Stimulated activated CD4-positive, alpha-beta T cell treated with anti-CD3 and anti-CD28 coated beads, Interleukin-1b, Interleukin-23, amount 100 ng/mL, for 4 hours (primary cell): ENCODE results near the gene DISP3.

Experiments used
- DNase-seq, 2 donors: peaks; one replicate each; pipeline ENCODE4 v3.0.0-alpha.2; 2020; ENCODE audit warnings: low read depth in 2 of 2

The DISP3 gene

DNA sequence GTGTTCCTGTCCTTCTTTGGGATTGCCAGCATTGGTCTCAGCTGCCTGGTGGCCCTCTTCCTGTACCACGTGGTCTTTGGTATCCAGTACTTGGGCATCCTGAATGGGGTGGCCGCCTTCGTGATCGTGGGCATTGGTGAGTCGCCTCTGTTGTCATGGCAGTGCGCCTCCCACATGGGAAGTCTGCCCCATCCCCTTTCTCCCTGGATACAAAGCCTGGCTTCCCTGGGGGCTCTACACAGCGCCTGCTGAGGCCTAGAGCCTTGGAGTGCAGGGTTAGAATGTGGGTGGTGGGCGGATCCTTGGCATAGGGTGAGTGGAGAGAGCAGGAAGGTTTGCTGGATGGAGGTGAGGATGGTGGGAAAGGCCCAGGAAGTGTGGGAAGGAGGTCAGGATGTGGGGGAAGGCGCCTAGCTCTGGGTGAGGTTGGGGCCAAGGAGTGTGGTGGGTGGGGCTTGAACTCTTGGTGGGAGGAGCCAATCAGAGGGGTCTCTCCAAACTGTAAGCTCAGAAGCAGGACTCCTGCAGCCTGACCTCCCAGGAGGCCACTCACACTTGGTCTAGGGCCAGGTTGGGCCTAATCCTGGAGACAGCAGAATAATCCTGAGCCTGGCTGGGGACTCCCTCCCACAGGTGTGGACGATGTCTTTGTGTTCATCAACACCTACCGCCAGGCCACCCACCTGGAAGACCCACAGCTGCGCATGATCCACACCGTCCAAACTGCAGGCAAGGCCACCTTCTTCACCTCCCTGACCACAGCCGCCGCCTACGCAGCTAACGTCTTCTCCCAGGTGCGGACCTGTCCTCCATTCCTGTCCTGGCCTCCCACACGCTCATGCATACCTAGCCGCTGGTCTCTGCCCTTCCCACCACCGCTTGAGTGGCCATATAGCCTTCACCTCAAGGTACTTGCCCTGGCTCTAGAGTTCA, 36.7 kb downstream of the DISP3 start:
- no peak for DNase-seq

DNA sequence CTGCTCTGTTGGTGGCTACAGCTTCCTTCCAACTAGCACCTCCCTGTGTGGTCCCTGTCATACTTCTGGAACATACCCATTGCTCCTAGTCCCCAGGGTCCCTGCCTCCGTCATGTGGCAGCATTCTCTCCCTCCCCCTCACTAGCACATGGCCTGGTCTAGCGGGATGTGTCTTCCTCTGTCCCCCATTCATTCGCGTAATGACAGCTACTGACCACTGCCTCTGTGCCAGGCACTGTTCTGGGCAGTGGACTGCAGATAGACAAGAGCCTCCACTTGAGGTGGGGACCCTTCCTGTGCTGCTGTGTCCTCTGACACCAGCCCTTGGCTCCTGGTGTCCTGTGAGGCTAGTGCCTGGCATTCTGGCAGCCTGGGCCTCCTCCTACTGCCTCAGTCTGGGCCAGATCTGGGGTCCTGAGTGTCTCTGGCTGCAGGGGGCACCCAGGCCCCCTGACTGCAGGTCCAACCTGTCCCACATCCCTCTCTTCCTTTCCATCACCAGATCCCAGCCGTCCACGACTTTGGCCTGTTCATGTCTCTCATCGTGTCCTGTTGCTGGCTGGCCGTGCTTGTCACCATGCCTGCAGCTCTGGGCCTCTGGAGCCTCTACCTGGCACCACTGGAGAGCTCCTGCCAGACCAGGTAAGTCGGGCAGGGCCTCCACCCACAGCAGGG, 38.1 kb downstream of the DISP3 start:
- no peak for DNase-seq

GRCh38 chr1:11518016-11518701, 39.2 kb downstream of the DISP3 start:
- no peak for DNase-seq

DNA sequence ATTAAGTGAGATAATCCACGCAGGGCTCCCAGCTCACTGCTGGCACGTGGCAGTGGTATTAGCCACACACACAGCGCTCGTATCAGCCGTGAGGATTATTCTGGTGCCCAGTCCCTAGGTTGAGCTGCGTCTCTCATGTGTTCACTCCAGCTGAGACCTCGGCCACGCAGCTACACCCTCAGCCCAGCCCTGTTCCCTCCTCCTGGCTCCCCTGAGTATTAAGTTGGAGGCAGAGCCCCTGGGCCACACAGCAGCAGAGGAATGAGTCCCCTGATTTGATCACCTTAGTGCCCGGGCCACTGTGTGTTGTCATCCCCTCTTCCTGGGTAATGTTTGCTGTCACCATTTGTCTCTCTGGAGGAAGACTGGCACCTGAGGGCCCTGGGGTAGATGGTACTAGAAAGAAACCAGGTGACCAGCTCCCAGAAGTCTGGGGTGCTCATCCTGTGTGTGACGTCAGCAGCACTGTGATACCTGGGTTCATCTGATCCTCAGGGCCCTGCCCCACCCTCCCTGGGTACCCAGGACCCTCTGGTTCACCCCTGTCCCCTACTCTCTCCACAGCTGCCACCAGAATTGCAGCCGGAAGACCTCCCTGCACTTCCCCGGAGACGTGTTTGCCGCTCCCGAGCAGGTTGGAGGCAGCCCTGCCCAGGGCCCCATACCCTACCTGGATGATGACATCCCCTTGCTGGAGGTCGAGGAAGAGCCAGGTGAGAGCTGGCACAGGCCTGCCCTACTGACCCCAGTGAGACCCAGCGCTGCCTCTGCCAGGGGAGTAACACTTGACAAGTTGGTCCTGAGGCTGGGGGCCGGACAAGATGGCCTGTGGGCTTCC, 40.1 kb downstream of the DISP3 start:
- DNase-seq, result no peak

GRCh38 chr1:11519629-11520031, 40.7 kb downstream of the DISP3 start:
- no peak for DNase-seq

DNA sequence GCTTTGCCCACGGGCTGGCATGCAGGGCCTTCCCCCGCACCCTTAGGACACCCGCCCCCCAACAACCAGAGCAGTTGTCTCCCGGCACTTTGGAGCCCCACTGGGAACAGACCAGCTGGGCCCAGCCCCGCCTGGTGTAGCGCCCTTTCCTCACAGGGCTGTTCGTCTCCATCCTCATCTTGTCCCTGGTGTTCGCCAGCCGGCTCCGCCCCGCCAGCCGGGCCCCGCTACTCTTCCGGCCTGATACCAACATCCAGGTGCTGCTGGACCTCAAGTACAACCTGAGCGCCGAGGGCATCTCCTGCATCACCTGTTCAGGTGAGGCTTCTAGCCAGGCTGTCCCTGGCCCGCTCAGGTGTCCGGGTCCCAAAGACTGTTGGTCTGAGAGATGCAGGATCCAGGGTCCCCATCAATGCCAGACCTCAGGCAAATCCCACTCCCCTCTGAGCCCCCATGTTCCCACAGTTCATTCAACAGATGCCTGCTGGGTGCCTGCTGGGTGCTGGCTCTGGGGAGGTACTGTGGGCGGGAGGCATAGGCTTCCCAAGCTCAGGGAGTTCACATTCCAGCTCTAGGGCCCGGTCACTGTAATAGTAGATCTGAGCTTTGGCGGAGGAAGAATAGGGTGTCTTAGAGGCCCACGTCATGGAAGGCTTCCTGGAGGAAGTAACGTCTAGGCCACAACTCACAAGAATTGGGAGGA, 41.7 kb downstream of the DISP3 start:
- no peak for DNase-seq

- no peak for DNase-seq
Observed at GRCh38 chr1:11521582-11522399, 42.8 kb downstream of the DISP3 start.

DNA sequence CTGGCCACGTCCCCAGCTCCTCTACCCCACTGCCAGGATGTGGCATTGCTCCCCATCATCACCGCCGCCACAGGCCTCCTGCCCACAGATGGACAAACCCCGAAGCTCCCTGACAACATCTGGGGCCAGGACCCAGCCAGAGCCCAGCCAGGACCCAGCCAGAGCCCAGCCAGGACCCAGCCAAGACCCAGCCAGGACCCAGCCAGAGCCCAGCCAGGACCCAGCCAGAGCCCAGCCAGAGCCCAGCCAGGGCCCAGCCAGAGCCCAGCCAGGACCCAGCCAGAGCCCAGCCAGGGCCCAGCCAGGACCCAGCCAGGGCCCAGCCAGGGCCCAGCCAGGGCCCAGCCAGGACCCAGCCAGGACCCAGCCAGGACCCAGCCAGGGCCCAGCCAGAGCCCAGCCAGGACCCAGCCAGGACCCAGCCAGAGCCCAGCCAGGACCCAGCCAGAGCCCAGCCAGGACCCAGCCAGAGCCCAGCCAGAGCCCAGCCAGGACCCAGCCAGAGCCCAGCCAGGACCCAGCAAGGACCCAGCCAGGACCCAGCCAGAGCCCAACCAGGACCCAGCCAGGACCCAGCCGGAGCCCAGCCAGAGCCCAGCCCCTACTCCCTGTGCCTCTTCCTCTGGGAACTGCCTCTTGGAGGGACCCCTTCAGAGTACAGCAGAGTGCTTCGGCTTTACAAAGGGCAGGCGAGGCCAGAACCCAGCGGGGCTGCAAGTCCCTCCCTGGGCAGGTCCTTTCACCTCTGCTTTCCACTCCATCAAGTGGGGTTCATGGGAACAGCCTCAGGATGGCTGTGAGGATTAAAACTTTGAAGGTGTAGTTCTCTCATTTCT, 43.7 kb downstream of the DISP3 start:
- no peak for DNase-seq

DNA sequence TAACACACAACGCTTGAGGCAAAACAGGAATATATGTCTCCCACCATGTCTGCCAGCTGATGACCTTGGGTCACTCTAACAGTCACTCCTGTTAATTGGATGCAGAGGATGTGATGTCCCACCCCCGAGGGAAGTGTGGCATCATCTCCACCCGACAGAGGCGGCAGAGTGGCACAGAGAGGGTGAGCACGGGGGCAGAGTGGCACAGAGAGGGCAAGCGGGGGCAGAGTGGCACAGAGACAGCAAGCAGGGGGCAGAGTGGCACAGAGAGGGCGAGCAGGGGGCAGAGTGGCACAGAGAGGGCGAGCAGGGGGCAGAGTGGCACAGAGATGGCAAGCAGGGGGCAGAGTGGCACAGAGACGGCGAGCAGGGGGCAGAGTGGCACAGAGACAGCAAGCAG, 44.3 kb downstream of the DISP3 start:
- no peak for DNase-seq

- DNase-seq, result no peak
Observed at GRCh38 chr1:11523746-11524464, 45.0 kb downstream of the DISP3 start.

DNA sequence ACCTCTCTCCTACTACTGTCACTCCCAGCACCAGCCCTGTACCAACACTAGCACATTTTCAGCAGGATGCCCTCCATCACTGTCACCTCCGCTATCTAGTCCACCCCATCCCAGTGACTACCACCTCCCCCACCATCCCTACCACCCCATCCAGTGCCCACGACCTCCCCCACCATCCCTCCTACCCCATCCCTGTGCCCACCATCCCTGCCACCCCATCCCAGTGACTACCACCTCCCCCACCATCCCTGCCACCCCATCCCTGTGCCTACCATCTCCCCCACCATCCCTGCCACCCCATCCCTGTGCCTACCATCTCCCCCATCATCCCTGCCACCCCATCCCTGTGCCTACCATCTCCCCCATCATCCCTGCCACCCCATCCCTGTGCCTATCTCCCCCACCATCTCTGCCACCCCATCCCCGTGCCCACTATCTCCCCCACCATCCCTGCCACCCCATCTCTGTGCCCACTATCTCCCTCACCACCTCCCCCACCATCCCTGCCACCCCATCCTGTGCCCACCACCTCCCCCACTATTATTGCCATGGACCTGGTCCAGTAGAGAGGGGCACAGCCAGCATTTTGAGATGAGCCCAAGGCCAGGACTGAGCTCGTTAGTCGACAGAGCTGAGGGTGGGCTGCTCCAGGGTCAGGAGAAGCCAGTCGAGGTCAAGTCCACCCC, 45.7 kb downstream of the DISP3 start:
- DNase-seq, result no peak

- no peak for DNase-seq
Observed at GRCh38 chr1:11525151-11525505, 46.2 kb downstream of the DISP3 start.

DNA sequence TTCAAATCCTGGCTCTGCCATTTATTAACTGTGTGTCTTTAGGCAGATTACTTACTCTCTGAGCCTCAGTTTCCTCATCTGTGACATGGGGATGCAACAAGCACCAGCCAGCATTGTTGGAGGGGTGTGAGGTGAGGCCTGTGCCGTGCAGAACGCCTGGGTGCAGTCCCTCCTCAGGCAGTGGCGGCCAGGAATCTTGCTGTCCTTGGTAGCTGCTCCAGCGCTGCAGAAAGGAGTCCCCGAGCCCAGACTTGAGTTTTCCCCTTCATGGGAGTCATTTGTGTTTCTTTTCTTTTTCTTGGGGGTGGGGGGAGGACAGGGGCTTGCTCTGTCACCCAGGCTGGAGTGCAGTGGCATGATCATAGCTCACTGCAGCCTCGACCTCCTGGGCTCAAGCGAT, 46.6 kb downstream of the DISP3 start:
- no peak for DNase-seq

GRCh38 chr1:11526071-11526895, 47.3 kb downstream of the DISP3 start:
- no peak for DNase-seq

DNA sequence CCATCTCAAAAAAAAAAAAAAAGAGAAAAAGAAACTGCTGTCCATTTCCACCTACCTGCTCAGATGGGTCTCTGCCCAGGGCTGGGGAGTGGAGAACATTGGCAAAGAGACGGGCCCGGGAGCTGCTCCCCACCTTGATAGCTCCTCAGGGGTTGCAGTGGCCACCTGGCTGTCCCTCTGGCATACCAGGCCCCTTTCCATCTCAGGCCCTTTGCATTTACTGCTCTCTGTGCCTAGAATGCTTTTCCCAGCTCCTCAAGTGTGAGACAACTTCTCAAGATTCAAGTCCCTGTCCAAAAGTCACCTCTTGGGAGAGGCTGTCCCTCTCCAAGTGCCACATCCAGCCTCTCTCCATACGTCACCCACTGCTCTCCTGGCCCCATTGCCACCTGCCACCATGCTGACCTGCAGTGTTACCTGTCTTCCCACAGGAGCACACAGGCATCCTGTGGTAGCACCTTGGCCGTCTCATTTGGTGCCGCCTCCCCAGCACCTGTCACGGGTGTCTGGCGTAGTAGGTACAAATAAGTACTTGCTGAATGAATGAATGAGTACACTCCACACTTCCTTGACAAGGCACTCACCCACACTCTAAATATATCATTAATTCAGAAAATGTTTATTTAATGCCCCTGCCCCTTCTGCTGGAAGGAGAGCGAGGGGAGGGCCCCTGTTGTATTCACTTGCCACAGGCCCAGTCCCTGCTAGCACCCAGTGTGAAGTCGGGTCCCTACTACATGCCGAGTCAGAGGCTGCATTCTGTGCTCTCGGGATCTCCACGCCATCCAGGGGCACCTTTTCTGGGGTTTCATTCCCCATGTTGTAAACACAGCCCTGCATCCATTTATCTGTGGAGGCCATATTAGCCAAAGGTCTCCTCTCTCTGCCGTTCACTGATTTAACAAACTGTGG, 48.8 kb downstream of the DISP3 start:
- DNase-seq, result no peak

- no peak for DNase-seq
Observed at GRCh38 chr1:11528611-11529261, 49.8 kb downstream of the DISP3 start.
